Neutrophil (primary cell): ENCODE data around the gene ARSB.
A peak's percentile ranks its signal among the peaks of the same experiment; 100 is the strongest.

ENCODE experiments used
- H3K27ac ChIP-seq: fragments of 200-600 bp; sonication (generic); 2 replicates; pipeline ENCODE4 v1.5.1; 2016; ENCODE audit warnings: mild to moderate bottlenecking, moderate library complexity
- H3K27me3 ChIP-seq: fragments of 200-600 bp; sonication (generic); 2 replicates; pipeline ENCODE4 v1.6.0; 2016; ENCODE audit warnings: mild to moderate bottlenecking
- H3K36me3 ChIP-seq: fragments of 200-600 bp; sonication (generic); 2 replicates; pipeline ENCODE4 v1.5.1; 2017
- H3K4me1 ChIP-seq, 2 experiments: fragments of 200-600 bp in 1 of 2; sonication (generic) in 1 of 2; 1 replicate in 1 of 2; 2 replicates in 1 of 2; pipeline versions ENCODE4 v1.5.1 to v1.6.1; 2013 to 2016; ENCODE audit warnings: low read depth in 1 of 2, low read length in 1 of 2, mild to moderate bottlenecking in 1 of 2, moderate library complexity in 1 of 2; ENCODE audit not compliant: control insufficient read depth in 1 of 2, insufficient read depth in 1 of 2
- H3K4me3 ChIP-seq, 2 experiments: fragments of 200-600 bp in 1 of 2; sonication (generic) in 1 of 2; 1 replicate in 1 of 2; 2 replicates in 1 of 2; pipeline ENCODE4 v1.5.1; 2013 to 2016; ENCODE audit warnings: low read depth in 1 of 2, low read length in 1 of 2, mild to moderate bottlenecking in 1 of 2, moderate library complexity in 1 of 2
- H3K9me3 ChIP-seq: fragments of 200-600 bp; sonication (generic); 2 replicates; pipeline ENCODE4 v1.5.1; 2016
- CTCF ChIP-seq: fragments of 200-600 bp; sonication (generic); IDR thresholded peaks from 2 replicates; pipeline ENCODE4 v1.5.1; 2016; ENCODE audit warnings: antibody characterized with exemption

ARSB gene

DNA sequence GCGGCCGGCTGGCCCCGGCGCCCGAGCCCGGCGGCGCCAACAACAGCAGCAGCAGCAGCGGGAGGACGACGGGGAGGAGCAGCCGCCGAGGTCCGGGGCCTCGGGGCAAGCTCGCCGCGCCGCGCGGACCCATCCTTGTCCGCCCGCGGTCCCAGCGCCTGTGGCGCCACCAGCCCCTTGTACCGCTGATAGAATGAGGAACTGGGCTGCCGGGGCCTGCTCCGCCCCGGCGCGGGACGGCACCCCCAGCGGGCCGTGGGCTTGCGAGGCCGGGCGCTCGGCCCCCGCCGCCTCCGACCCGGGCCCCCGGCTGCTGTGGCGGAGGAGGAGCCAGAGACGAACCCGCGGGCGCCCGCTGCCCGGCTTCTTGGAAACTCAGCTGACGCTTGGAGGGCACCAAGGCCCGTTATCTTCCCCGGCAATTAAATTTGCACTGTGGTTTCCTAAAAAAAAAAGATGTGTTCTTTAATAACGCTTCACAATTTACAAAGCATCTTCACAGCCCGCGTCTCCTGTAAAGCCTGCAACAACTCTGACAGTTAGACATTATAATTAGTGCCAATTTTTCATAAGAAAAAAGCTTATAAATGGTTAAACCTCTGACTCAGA is at the start of gene ARSB:
Gene ARSB (minus strand): TSS at position 195 of the 609 bp plus-strand sequence. CDS start 62 bp downstream, at position 133.
- Histone ChIP-seq H3K36me3 (no peaks in the 10 kb centered on the region), H3K9me3 (no peaks in the 10 kb centered on the region), H3K27ac (peak within 1 kb of the TSS; percentile 92), H3K27me3 (no peaks in the 10 kb centered on the region), H3K4me1 (peaks cover 21 to 29% of the 10 kb centered on the region in 2 experiments), H3K4me3 (peak within 1 kb of the TSS; percentile 73 to 85)
- no peak for TF ChIP-seq CTCF

DNA sequence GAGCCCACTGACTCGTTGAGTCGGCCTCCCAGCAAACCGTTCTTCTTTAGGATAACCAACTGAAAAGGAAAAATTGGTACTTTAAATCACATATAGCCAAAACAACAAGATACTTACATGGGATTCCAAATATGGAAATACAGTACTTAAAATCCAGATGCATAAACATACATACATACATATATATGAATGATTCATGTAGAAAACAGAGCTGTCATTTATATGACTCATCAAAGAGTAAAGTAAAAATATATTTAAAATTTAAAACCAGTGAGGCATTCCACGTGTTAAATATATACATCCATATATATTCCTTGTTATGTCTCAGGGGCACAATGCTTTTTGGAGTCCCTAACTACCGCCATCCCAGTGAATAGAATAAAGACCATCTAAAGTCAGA is 47.7 kb upstream of the ARSB start:
- Histone ChIP-seq H3K4me3 (no peak overlapping the region), H3K27ac (no peak overlapping the region), H3K4me1 (no peaks in the 10 kb centered on the region), H3K36me3 (no peaks in the 10 kb centered on the region), H3K9me3 (no peaks in the 10 kb centered on the region), H3K27me3 (no peaks in the 10 kb centered on the region)
- TF ChIP-seq CTCF, result no peak

DNA sequence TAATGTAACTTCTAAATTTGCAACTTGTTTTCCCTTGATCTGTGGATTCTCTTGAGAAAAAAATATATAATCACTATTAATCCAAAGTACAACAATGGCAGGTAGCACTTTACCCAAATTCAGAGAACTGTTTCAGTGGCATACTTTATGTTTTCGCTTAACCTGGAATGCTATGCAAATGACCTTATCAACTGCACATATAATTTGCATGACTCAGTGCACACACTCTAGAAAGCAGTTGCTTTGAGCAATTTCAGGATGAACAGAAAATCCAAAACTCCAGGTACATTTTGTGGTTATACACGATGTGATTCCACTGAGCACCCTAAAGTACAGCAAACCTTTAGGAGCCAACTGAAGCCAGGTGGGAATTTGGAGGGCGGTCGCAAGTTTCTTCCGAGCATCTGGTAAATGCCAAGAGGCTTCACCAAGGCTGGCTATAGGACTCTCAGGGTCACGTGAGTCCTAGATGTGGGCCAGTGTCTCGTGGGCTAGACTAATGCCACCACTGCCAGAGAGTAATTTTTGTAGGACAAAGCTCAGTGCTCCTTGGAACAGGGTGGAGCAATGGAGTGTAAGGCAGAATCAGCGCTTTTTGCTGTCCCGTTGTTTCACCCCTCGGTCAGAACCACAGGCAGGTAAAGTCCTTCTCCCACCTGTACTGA is 47.1 kb upstream of the ARSB start:
- no peak overlapping the region for H3K27ac ChIP-seq
- H3K27me3 ChIP-seq, result no peaks in the 10 kb centered on the region
- no peaks in the 10 kb centered on the region for H3K9me3 ChIP-seq
- H3K4me1 ChIP-seq, result no peaks in the 10 kb centered on the region
- no peaks in the 10 kb centered on the region for H3K36me3 ChIP-seq
- H3K4me3 ChIP-seq, result no peak overlapping the region
- no peak for TF ChIP-seq CTCF

DNA sequence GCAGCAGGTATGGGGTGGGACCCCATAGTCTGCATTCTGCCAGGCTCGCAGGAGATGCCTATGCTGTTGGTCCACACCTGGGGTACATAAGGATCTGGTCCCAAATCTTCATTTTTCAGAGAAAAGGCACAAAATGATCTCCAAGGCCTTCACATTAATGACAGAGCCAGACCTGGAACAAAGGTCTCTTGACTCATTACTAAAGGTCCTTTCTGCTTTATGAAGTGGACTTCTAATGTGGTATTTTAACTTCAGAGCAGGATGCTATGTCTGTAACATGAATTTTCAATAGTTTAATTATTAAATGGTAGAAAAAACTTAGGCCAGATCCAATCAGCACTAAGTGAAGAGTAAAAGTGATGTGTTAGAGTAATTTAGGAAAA is 46.4 kb upstream of the ARSB start:
- Histone ChIP-seq H3K9me3 (no peaks in the 10 kb centered on the region), H3K4me1 (no peaks in the 10 kb centered on the region), H3K36me3 (no peaks in the 10 kb centered on the region), H3K27ac (no peak overlapping the region), H3K27me3 (peaks cover 3% of the 10 kb centered on the region), H3K4me3 (no peak overlapping the region)
- no peak for TF ChIP-seq CTCF

- H3K4me3 ChIP-seq, result no peak overlapping the region
- H3K4me1 ChIP-seq, result no peaks in the 10 kb centered on the region
- H3K36me3 ChIP-seq, result no peaks in the 10 kb centered on the region
- H3K27ac ChIP-seq, result no peak overlapping the region
- no peaks in the 10 kb centered on the region for H3K9me3 ChIP-seq
- TF ChIP-seq CTCF, result no peak
- H3K27me3 ChIP-seq, result peaks cover 9% of the 10 kb centered on the region
These were observed 45.8 kb upstream of the ARSB start for GRCh38 chr5:79030663-79031484.
